ENCODE data around the gene PCBP3.

DNA sequence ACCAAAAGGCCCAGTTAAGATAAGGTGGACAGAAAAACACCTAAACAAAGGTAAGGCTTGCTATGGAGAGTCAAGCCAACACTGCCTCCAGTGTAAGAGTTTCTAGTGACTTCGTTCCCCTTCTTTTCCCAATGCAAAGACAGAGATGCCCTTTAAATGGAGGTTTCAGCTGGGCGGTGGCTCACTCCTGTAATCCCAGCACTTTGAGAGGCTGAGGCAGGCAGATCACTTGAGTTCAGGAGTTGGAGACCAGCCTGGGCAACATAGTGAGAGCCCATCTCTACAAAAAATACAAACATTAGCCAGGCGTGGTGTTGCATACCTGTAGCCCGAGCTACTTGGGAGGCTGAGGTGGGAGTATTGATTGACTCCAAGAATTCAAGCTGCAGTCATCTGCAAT is 314.0 kb downstream of the PCBP3 start:
- no peak for TF ChIP-seq POLR2A (IDR thresholded peaks at IDR 0.05)
- TF ChIP-seq, protein P1, sequence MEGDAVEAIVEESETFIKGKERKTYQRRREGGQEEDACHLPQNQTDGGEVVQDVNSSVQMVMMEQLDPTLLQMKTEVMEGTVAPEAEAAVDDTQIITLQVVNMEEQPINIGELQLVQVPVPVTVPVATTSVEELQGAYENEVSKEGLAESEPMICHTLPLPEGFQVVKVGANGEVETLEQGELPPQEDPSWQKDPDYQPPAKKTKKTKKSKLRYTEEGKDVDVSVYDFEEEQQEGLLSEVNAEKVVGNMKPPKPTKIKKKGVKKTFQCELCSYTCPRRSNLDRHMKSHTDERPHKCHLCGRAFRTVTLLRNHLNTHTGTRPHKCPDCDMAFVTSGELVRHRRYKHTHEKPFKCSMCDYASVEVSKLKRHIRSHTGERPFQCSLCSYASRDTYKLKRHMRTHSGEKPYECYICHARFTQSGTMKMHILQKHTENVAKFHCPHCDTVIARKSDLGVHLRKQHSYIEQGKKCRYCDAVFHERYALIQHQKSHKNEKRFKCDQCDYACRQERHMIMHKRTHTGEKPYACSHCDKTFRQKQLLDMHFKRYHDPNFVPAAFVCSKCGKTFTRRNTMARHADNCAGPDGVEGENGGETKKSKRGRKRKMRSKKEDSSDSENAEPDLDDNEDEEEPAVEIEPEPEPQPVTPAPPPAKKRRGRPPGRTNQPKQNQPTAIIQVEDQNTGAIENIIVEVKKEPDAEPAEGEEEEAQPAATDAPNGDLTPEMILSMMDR (IDR thresholded peaks at IDR 0.05): no peak
- TF ChIP-seq POLR2AphosphoS5 (IDR thresholded peaks at IDR 0.05): no peak
